ENCODE data around the gene GLT8D2. TPM values are rescaled to one million over a fixed set of nuclear protein-coding genes. Genes with fewer than 3 reads are reported as not detected.

The GLT8D2 gene
- total and polyA plus RNA-seq, 9 donors, result 21.1 to 65.2 (median 35.0) TPM

DNA sequence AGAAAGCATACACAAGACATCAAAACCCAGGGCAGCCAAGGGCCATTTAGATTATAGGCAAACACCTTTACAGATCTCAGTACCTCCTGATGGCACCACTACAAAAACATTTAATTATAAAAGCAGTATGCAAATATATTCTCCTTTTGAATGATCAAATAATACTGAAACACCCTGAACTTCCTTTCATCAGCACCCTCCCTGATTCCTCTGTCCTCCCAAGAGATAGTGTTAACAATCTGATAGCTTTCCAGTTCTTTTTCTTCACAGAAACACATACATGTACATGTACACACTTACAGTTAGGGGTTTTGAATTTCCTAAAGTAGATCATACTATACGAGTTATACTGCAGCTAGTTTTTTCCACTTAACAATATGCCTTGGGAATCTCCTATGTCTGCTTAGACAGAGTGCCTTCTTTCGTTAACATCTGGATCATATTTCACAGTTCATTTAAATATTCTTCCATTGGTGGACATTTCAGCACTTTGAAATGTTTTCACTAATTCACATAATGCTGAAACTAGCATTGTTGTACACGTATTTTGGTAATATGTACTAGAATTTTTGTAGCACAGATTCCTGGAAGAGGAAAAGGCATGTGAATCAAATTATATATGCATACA lies 49.1 kb downstream of the GLT8D2 start:
- TF ChIP-seq CTCF (IDR thresholded peaks at IDR 0.05) (no peak), POLR2A (IDR thresholded peaks at IDR 0.05) (no peak), EP300 (IDR thresholded peaks at IDR 0.05) (no peak)
- H3K4me3 ChIP-seq, result no peak overlapping the region
- intact Hi-C loops (cut with DNase I), result no loop called here
- H3K4me1 ChIP-seq (ENCODE audit: insufficient read depth), result no peaks in the 10 kb centered on the region
- 74 to 79% (median 75%) methylated on average over 3 of the region's 3 CpGs for WGBS, 3 donors
- H3K36me3 ChIP-seq, result no peaks in the 10 kb centered on the region
- no peaks in the 10 kb centered on the region for H3K27me3 ChIP-seq
- no peaks in the 10 kb centered on the region for H3K9me3 ChIP-seq
- no peak overlapping the region for H3K27ac ChIP-seq
- DNase-seq, result no peak

- H3K27me3 ChIP-seq, result no peaks in the 10 kb centered on the region
- TF ChIP-seq CTCF (IDR thresholded peaks at IDR 0.05) (no peak), EP300 (IDR thresholded peaks at IDR 0.05) (no peak), POLR2A (IDR thresholded peaks at IDR 0.05) (no peak)
- no peak overlapping the region for H3K27ac ChIP-seq
- H3K4me1 ChIP-seq (ENCODE audit: insufficient read depth), result no peaks in the 10 kb centered on the region
- 68 to 70% (median 68%) methylated on average over 5 of the region's 5 CpGs for WGBS, 3 donors
- intact Hi-C loops (cut with DNase I), result no loop called here
- no peak for DNase-seq
- no peaks in the 10 kb centered on the region for H3K9me3 ChIP-seq
- no peaks in the 10 kb centered on the region for H3K36me3 ChIP-seq
- H3K4me3 ChIP-seq, result no peak overlapping the region
These were observed 51.0 kb downstream of the GLT8D2 start for GRCh38 chr12:103998976-103999375.

GRCh38 chr12:103997286-103997900 lies 52.6 kb downstream of the GLT8D2 start:
- intact Hi-C loops (cut with DNase I), result no loop called here
- Histone ChIP-seq H3K27ac (peak overlapping the region in 1 of 2 donors; percentile 26), H3K36me3 (no peaks in the 10 kb centered on the region), H3K4me1 (ENCODE audit: insufficient read depth) (no peaks in the 10 kb centered on the region), H3K9me3 (no peaks in the 10 kb centered on the region), H3K27me3 (no peaks in the 10 kb centered on the region), H3K4me3 (peak overlapping the region; percentile 18)
- WGBS, 3 donors, result 17 to 19% (median 18%) methylated on average over 16 of the region's 16 CpGs
- peak; percentile 48 to 83 (median 60) for DNase-seq
- TF ChIP-seq EP300 (IDR thresholded peaks at IDR 0.05), result no peak
- TF ChIP-seq POLR2A (IDR thresholded peaks at IDR 0.05), result no peak
- no peak for TF ChIP-seq CTCF (IDR thresholded peaks at IDR 0.05)

DNA sequence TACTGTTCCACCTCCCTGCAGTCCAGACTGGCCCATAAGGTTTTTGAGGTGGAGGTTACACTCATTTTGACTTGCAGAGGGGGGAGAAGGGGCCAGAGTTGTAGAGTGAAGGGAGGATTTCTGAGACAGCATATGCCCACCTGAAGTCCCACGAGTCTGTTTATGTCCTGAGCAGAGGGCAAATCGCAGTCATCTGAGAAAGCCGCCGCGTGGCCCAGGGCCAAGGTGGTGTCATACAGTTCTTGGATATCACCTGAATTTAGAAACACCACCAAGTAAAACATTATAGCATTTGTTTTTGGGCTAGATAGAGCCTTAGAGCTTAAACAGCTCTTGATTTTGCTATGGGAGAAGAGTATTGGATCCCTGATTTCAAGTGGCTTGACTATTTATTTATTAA lies 53.4 kb downstream of the GLT8D2 start:
- Histone ChIP-seq H3K9me3 (no peaks in the 10 kb centered on the region), H3K36me3 (no peaks in the 10 kb centered on the region), H3K27ac (no peak overlapping the region), H3K27me3 (no peaks in the 10 kb centered on the region), H3K4me1 (ENCODE audit: insufficient read depth) (no peaks in the 10 kb centered on the region), H3K4me3 (no peak overlapping the region)
- DNase-seq, result no peak
- TF ChIP-seq POLR2A (IDR thresholded peaks at IDR 0.05) (no peak), EP300 (IDR thresholded peaks at IDR 0.05) (no peak), CTCF (IDR thresholded peaks at IDR 0.05) (no peak)
- 92 to 97% (median 95%) methylated on average over 5 of the region's 5 CpGs for WGBS, 3 donors
- intact Hi-C loops (cut with DNase I), result no loop called here

All from ovary (tissue), 9 donors.